Smooth muscle cell (in vitro differentiated cells): ENCODE results near the gene SOWAHC. TPM values are rescaled to one million over a fixed set of nuclear protein-coding genes. Genes with fewer than 3 reads are reported as not detected.

ENCODE experiments used
- polyA plus RNA-seq: library from polyadenylated mRNA; unstranded; fragments of >200 nt; fragmentation: Nextera tagmentation; extraction: Ambion mirVana; gene quantifications from 2 replicates; pipeline ENCODE4 v1.2.1, GENCODE V29; 2016
- total RNA-seq: library from RNA; depleted of rRNA; stranded (reverse); fragments of >200 nt; gene quantifications from 2 replicates; pipeline ENCODE4 v1.2.3, GENCODE V29; 2014

SOWAHC gene
- total and polyA plus RNA-seq, 2 experiments from 2014 or later = 20.2 to 31.2 TPM

Other genes with a start within 250 kb of the SOWAHC start
- gene SEPTIN10, start 398 bp upstream of the SOWAHC start, total RNA-seq = 92.1 and 102 TPM in 2 replicates
- gene SEPTIN10, start 398 bp upstream of the SOWAHC start, polyA plus RNA-seq = 39.2 and 48.8 TPM in 2 replicates
- gene RGPD5, start 179.9 kb downstream of the SOWAHC start, total RNA-seq = 20.5 and 21.8 TPM in 2 replicates
- 7.5 and 8.4 TPM in 2 replicates for gene RGPD5, start 179.9 kb downstream of the SOWAHC start, polyA plus RNA-seq